BLaER1 (cell line): ENCODE data around the gene UBE2L6.
A peak's percentile ranks its signal among the peaks of the same experiment; 100 is the strongest.

Experiments
- H3K27ac ChIP-seq: shearing (Covaris generic); formaldehyde crosslinking; 2 replicates; pipeline ENCODE4 v1.8.1; 2022
- H3K27me3 ChIP-seq: shearing (Covaris generic); formaldehyde crosslinking; 2 replicates; pipeline ENCODE4 v1.8.1; 2022
- H3K36me3 ChIP-seq: shearing (Covaris generic); formaldehyde crosslinking; 2 replicates; pipeline ENCODE4 v1.8.1; 2022
- H3K4me1 ChIP-seq: shearing (Covaris generic); formaldehyde crosslinking; 2 replicates; pipeline ENCODE4 v1.8.1; 2022
- H3K4me2 ChIP-seq: shearing (Covaris generic); formaldehyde crosslinking; 2 replicates; pipeline ENCODE4 v1.8.1; 2022
- H3K4me3 ChIP-seq: shearing (Covaris generic); formaldehyde crosslinking; 2 replicates; pipeline ENCODE4 v1.8.1; 2022
- H3K9ac ChIP-seq: shearing (Covaris generic); formaldehyde crosslinking; 2 replicates; pipeline ENCODE4 v1.8.1; 2022
- H3K9me3 ChIP-seq: shearing (Covaris generic); formaldehyde crosslinking; 2 replicates; pipeline ENCODE4 v1.8.1; 2022
- H4K20me1 ChIP-seq: shearing (Covaris generic); formaldehyde crosslinking; 2 replicates; pipeline ENCODE4 v1.8.1; 2022
- Cebpa-rat ChIP-seq: shearing (Covaris generic); IDR thresholded peaks from 2 replicates; pipeline ENCODE4 v1.8.1; 2022

The UBE2L6 gene

GRCh38 chr11:57502870-57503269 is 64.6 kb downstream of the UBE2L6 start:
- peaks cover 96% of the 10 kb centered on the region for H3K36me3 ChIP-seq

GRCh38 chr11:57502376-57502775 is 65.1 kb downstream of the UBE2L6 start:
- no peak overlapping the region for H3K27ac ChIP-seq
- H4K20me1 ChIP-seq: peaks cover 82% of the 10 kb centered on the region
- H3K9me3 ChIP-seq: no peaks in the 10 kb centered on the region
- H3K9ac ChIP-seq: 0 out of 2 replicates have a peak overlapping the region, but pooled peaks have one; percentile 6
- H3K36me3 ChIP-seq: peaks cover 96% of the 10 kb centered on the region
- no peak for TF ChIP-seq Cebpa-rat
- no peaks in the 10 kb centered on the region for H3K27me3 ChIP-seq
- H3K4me1 ChIP-seq: peaks cover 19% of the 10 kb centered on the region
- no peak overlapping the region for H3K4me2 ChIP-seq
- no peak overlapping the region for H3K4me3 ChIP-seq

More at GRCh38 chr11:57502870-57503269, 64.6 kb downstream of the UBE2L6 start:
- no peaks in the 10 kb centered on the region for H3K27me3 ChIP-seq
- peaks cover 85% of the 10 kb centered on the region for H4K20me1 ChIP-seq
- no peak overlapping the region for H3K9ac ChIP-seq
- H3K4me2 ChIP-seq: no peak overlapping the region
- H3K4me1 ChIP-seq: peaks cover 19% of the 10 kb centered on the region
- no peak overlapping the region for H3K4me3 ChIP-seq
- no peaks in the 10 kb centered on the region for H3K9me3 ChIP-seq
- TF ChIP-seq Cebpa-rat: no peak
- no peak overlapping the region for H3K27ac ChIP-seq

- no peak overlapping the region for H3K4me3 ChIP-seq
- H4K20me1 ChIP-seq: peaks cover 78% of the 10 kb centered on the region
- 0 out of 2 replicates have a peak overlapping the region, but pooled peaks have one; percentile 6 for H3K9ac ChIP-seq
- no peak overlapping the region for H3K27ac ChIP-seq
- no peaks in the 10 kb centered on the region for H3K9me3 ChIP-seq
- no peaks in the 10 kb centered on the region for H3K27me3 ChIP-seq
- peaks cover 96% of the 10 kb centered on the region for H3K36me3 ChIP-seq
- peaks cover 19% of the 10 kb centered on the region for H3K4me1 ChIP-seq
- TF ChIP-seq Cebpa-rat: no peak
- no peak overlapping the region for H3K4me2 ChIP-seq
These were observed 65.5 kb downstream of the UBE2L6 start for GRCh38 chr11:57501953-57502352.
